Measurements from ENCODE around the gene PDF.

GRCh38 chr16:69339289-69340094 lies 9.1 kb upstream of the PDF start, which contains the start of the genes COG8 and NIP7:
- TF ChIP-seq RAD21 (IDR thresholded peaks at IDR 0.05; ENCODE audit: low read depth): no peak
- no peak for TF ChIP-seq EP300 (IDR thresholded peaks at IDR 0.05; ENCODE audit: borderline replicate concordance)
- TF ChIP-seq, protein P1, sequence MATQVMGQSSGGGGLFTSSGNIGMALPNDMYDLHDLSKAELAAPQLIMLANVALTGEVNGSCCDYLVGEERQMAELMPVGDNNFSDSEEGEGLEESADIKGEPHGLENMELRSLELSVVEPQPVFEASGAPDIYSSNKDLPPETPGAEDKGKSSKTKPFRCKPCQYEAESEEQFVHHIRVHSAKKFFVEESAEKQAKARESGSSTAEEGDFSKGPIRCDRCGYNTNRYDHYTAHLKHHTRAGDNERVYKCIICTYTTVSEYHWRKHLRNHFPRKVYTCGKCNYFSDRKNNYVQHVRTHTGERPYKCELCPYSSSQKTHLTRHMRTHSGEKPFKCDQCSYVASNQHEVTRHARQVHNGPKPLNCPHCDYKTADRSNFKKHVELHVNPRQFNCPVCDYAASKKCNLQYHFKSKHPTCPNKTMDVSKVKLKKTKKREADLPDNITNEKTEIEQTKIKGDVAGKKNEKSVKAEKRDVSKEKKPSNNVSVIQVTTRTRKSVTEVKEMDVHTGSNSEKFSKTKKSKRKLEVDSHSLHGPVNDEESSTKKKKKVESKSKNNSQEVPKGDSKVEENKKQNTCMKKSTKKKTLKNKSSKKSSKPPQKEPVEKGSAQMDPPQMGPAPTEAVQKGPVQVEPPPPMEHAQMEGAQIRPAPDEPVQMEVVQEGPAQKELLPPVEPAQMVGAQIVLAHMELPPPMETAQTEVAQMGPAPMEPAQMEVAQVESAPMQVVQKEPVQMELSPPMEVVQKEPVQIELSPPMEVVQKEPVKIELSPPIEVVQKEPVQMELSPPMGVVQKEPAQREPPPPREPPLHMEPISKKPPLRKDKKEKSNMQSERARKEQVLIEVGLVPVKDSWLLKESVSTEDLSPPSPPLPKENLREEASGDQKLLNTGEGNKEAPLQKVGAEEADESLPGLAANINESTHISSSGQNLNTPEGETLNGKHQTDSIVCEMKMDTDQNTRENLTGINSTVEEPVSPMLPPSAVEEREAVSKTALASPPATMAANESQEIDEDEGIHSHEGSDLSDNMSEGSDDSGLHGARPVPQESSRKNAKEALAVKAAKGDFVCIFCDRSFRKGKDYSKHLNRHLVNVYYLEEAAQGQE (IDR thresholded peaks at IDR 0.05; ENCODE audit: low read depth): no peak

All from Ishikawa (cell line).